GM19328 (cell line): Measurements from ENCODE around the gene C16orf90.
"Not testable (repeated sequence)": the region's sequence is repeated elsewhere in the genome, so short reads cannot be mapped to it uniquely, and the experiment has no call there.

Source experiments
- ATAC-seq: cut with Tn5 transposase; IDR thresholded peaks from one replicate; pipeline ENCODE4 v1.9.1; 2021; ENCODE audit warnings: mild to moderate bottlenecking, moderate library complexity; ENCODE audit not compliant: unreplicated experiment

The C16orf90 gene, protein sequence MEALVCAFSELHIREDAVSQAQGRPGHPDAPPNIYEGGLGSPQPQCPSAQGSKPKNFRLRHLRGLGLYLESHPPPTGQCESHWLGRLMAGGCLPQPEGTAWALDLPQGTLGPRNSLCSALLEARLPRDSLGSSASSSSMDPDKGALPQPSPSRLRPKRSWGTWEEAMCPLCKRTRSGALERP

DNA sequence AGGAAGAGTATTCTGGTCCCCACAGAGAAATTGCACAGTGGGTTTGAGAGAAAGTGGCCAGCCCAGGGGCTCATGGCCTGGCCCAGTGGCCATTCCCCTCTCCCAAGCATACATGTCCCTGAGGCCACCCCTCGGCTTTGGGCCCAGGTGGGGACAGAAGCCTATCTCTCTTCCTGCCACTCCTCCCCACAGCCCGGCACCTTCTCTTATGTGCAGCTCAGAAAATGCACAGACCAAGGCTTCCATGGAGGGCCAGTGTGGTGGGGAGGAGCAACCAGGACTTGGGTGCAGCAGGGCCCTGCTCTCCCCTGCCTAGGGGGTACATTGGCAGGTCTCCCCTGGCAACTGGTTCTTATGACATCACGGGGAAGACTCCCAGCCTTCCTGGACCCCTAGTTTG, at the start of gene C16orf90:
TSS of gene C16orf90 (minus strand) at position 314 of the 400 bp plus-strand sequence. CDS start at position 246, 68 bp downstream.
- ATAC-seq, result no peak

DNA sequence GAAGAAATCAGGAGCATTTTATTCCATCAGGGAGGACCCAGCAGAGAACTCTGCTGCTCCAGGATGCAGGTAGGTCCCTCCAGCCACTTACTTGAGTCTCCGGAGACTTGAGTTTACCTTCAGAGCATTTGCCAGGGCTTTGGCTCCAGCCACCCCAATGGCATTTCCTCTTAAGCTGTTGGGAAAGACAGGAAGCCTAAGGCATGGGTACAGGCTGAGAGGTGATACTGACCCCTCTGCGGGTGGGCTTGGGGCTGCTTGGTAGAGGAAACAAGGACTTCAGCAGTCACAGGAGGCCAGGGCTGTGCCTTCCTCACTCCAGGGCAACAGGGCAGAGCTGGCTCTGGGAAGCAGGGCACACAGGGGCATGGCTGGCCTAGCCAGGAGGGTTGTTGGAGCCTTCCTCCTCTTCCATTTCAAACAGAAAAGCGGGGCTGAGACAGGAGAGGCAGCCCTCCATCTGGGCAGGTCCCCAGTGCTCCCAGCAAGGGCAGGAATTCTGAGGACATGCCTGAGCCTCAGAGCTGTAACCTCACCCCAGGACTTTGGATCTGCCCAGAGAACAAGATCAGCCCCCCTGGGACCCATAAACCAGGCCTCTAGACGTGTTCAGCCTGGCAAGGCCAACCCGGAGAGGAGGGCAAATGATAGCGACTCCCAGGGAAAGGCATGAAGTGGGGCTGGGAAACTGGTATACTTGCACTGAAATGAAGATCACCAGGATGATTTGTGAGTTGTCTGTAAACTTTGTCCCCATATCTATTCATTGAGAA, 47.5 kb upstream of the C16orf90 start:
- no peak for ATAC-seq

DNA sequence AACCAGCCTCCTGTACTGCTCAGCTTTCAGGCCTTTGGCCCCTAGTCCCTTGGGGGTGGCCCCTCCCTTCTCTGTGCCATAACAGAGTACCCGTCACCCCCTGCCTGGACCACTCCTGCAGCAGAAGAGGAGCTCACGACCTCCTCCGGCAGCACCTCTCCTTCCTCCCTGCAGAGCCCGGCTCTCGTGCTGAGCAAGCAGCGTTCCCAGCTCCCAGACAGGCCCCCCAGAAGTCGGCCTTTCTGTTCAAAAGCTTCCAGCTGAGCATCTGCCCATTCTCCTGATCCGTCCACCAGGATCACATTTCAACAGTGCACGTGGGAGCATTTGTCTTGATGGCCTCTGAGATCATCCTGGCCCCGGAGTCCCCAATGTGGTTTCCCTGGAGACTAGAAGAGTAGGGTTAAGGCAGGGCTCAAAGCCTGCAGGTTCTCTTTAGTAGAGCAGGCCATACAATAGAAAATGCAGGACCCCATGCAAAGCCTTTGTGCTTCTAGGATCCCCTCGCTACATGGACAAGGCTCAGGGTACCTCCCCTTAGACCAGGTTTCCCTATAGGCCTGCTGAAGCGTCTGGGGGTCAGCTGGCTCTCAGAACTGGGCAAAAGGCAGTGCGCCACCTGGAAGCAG, 46.4 kb upstream of the C16orf90 start:
- no peak for ATAC-seq

DNA sequence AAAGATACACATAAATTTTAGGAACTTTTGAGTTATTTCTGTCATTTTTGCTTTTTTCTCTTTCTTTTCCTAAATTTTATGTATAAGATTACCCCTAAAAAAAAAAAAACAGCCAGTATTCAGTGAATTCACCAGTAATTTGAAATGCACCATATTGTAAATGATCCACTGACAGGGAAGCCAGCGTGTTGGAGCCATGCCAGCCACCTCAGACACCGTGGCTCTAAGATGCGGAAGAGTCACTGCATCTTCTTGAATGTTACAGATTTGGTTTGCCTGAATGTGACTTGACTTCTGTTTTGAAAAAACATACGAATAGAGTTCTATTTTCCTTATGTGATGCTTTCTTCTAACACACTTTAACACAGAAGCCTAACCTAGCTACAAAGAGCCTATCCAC, 42.9 kb upstream of the C16orf90 start:
- ATAC-seq, result no peak

DNA sequence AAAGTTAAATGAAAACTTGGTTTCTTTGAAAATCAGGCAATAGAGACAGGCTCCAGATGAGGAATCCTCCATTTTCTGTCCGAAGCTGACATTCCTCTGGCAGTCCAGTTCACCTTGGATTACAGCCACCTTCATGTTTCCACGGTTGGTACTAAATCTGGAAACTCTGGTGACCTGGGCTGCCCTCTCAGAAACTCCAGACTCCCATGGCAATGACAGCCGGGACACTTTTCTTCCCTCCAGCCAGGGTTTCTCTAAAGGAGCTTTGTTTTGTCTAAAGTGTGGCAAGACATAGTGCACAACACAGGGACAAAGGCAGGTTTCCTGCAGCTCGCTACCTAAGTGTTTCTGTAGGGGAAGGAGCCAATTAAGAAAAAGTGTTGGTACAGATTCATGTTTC, 41.6 kb upstream of the C16orf90 start:
- no peak for ATAC-seq

DNA sequence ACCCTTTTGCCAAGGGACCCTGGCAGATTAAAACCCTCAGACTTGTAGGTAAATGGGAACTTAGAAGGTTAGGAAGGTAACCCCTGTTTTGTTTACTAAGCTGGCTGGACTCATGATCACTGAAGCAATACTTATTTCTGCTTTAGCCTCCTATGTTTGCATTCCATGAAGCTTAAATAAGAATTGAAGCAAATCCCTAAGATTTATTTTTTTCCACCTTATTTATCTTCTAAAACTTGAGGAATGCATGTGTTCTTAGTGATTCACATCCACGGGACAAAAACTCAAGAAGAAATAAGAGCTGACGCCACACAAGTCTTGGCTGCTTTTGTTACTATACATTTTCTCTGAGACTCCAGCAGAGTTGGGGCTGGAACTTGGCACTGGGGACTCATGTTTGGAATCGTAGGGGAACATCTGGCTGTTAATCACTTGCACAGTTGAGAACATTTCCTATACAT, 41.0 kb upstream of the C16orf90 start:
- no peak for ATAC-seq

DNA sequence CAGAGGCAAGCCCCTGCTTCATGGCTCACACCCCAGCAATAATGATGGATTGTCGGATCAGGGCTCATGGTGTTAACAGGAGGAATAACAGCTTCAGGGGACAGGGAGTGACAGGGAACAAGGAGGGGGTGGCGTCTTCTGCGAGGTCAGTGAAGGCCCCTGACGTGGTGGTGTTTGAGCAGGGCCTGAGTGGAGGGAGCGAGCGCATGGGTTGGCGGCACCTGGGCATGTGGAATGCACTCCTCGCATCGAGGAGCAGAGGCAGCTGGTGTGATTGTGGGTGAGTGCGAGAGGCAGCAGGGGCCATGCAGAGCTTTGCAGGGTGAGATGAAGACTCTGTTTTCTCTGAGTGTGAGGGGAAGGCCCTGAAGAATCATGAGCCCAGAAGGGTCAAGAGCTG, 38.8 kb upstream of the C16orf90 start:
- ATAC-seq, result no peak

DNA sequence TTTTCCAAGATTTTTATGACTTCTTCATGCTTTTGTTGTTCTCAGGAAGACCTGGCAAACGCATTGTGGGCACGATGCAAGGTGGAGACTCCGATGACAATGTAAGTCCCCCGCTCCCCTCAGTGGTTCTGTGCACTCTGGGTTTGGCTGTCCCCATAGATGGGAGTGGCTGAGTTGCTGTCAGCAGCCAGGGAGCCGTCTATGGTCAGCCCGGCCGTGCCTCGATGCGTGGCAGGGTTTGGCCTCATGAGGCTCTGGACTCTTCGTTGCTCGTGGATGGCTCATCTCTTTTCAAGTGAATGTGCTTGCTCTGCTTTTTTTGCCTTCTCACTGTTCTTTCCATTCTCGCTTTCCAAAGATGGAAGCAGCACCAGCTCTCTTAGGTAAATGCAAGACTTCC, 37.5 kb upstream of the C16orf90 start:
- no peak for ATAC-seq

DNA sequence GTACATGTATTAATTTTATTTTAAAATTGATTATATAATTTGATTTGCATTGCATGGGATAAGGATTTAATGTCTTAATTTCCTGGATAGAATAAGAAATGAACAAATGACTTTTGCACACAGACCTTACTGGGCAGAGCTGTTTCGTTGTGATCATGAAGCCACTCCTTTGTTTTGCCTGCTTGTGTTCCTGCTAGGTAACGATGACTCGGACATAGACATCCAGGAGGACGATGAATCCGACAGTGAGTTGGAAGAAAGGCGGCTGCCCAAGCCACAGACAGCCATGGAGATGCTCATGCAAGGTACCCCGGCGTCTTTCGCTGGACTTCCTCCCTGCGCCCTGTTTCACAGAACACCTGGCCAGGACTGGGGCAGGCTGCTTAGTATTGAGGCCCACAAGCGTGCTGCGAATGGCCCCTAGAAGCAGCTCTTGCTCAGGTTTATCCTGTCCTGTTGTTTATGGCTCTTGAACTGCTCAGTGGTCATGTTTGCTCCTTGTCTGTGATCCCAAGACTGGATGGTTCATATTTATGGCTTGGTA, 35.2 kb upstream of the C16orf90 start:
- no peak for ATAC-seq

DNA sequence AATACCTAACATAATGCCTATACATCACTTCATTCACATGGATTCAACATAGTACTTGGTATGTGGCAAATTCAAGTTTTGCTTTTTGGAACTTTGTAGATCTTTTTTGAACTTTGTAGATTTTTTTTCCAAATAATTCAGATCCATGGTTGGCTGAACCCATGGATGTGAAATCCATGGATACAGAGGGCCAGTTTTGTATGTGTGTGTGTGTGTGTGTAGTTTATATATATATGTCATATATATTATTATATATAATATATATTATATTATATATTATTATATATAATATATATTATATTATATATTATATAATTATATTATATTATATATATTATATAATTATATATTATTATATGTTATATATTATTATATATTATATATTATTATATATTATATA, 33.9 kb upstream of the C16orf90 start:
- ATAC-seq, result no peak

DNA sequence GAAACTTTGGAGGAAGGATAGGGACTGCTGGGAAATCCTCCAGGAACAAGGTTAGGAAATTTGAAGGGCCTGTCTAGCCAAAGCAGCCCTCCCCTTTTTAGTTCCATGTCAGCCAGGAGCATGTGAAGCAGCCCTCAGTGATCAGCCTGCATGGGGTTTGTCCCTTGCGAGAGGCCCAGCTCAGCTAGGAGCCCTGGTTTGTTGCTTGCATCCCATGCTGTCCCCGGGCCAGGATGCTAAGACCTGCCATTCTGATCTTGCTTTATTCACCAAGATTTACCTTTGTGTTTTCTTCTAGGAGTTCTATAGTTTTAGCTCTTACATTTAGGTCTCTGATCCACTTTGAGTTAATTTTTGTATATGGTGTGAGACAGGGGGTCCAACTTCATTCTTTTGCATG, 33.1 kb upstream of the C16orf90 start:
- ATAC-seq, result no peak

DNA sequence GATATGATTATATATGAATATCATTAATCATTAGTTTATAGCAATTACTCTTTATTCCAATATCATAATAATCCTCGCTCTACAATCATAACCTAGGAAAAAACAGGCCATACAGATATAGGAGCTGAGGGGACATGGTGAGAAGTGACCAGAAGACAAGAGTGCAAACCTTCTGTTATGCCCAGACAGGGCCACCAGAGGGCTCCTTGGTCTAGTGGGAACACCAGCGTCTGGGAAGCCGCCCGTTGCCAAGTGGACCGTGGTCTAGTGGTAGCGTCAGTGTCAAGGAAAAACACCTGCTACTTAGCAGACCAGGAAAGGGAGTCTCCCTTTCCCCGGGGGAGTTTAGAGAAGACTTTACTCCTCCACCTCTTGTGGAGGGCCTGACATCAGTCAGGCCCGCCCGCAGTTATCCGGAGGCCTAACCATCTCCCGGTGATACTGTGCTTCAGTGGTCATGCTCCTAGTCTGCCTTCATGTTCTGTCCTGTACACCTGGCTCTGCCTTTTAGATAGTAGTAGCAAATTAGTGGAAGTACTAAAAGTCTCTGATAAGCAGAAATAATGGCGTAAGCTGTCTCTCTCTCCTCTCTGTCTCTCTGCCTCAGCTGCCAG, 32.0 kb upstream of the C16orf90 start:
- not testable (repeated sequence) for ATAC-seq

DNA sequence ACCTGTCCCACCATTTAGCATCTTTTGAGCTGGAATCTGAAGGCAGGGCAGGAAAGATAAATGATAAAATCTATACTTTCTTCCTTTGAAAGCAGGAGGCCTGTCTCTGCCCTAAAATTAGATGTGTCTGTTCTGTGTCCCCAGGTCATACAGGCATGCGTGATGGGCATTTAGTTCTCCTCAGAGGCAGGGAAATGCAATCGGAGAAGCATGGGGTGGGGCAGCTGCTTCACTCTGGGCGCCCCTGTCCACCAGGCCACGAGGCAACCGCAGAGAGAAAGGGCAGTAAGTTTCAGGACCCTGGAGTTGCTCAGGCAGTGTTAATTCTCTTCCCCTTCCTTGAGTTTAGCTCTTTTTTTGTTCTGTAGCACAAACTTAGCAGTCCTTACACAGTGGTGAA, 30.7 kb upstream of the C16orf90 start:
- no peak for ATAC-seq

DNA sequence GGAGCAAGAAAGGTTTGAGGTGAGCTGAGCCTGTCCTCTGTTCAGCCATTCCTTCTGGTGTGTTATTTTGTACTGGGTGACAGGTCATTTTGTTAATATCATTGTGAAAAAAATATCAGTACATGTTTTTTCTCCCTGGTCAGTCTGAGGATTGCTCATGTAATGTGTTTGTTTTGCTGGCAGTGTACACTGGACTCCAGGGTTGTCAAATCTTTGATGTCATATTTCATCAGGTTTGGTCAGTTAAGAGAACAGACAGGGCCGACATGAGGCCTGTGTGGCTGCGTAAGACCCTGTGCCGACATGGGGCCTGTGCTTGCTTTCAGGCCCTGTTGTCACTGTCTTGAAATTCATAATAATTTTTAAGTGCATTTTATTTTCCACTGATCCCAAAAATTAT, 28.0 kb upstream of the C16orf90 start:
- ATAC-seq, result no peak

DNA sequence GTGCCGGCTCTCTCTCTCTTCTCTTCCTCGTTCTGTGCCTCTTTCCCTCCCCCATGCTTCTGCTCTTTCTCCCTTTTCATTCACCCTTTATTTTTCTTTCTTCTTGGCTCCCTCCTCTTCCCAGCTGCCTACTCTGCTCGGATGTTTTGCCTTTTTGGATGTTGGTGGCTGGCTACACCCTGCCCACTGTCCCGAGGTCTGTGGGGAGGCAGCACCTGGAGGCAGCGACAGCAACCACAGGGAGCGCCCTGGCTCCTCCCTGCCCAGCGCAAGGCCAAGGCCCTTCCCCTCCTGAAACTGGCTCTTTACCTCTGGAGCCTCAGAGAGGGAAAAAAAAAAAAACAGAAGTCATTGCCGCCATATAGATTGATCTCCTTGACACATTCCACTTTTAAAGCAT, 25.6 kb upstream of the C16orf90 start:
- ATAC-seq, result no peak

DNA sequence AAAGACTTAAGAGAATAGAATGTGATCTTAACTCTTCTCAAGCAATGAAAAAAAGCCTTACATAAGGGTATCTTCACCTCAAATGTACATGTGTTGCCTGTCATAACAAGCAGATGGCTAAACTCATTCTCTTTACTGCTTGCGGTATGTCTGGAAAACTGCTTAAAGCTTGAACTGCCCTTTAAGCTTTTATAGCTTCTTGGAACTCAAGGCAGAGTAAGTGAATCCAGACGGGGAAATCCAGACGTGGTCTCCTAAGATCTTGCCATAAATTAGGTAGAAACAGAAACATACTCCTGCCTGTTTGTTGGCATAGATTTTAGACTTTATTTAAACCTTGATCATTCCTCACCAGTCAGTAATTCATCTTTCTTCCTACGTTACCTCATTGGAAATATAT, 25.1 kb upstream of the C16orf90 start:
- ATAC-seq, result no peak

DNA sequence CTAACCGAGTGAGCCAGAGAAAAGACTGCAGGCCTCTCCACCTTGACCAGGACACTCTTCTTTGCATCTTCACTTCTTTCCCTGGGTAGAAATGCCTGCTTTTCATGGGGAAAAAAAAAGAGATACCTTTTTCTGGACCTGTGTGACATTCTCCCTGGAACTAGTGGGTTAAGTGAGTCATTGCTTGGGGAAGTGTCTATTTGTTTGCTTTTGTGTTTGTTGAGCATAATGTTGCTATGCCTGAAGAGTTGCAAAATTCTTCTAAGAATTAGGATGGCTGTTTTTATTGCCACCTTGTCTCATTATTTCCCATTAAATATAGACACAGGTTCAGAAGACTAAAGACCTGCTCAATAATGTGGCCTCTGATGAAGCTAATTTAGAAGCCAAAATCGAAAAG, 24.3 kb upstream of the C16orf90 start:
- no peak for ATAC-seq

DNA sequence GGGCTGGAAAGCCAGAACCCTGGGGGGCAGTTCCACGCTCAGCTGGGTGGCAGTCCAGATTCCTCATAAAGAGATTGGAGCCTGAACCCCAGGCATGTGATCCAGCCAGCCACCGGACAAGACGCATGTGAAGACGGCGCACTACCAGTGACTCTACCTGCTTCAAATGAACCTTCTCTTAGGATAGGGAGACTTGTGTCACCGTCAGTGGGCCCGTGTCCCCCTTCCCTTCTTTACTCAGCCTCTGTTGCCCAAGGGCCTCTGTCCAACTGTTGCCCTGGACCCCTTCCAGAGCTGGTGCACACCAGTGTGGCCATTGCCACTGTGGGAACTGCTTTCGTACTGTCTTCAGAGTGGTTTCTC, 23.7 kb upstream of the C16orf90 start:
- no peak for ATAC-seq

DNA sequence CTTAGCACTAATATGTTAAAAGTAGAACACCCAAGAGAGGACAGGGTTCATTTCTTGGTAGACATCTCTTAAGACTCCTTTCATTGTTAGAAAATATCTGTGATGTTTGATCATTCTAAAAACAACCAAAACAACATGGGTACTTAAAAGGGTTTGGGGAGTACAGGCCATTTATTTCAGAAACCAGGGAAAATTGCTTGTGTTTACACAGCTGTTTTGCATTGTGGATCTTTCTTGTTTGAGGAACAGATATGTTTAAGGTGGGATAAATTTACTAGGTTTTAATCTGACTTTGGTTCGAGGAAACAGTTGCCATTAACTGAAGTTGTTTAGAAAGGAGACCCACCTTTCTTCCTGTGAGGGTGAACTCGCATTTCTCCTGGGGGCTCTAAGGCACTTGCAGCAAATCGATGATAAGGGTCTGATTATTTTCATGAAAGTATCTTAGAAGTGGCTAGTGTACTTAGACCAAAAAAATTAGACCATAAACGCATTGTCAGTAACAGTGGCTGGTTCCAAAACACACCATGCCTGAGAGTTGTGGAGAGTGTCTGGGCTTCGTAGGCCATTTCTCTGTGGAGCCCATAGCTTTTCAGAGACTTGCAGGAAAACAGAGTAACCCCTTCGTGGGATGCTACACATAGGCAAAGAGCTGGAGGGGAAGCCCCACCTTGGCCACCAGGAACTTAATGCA, 23.1 kb upstream of the C16orf90 start:
- no peak for ATAC-seq

DNA sequence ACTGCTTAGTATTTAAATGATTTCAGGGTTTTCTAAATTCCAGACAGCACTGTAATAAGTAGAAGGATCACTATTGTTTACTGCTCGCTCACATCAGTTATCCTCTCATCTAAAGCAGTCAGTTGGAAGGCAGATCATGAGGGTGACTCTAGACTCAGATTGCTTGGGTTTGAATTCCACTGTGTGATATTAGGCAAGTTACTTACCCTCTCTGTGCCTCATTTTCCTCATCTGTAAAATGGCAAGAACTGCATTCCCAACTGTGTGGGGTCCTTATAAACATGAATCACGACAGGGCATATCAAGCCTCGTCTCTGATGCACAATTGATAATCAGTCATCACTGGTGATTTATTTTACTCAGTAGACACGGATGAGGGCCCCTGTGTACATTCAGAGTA, 20.6 kb upstream of the C16orf90 start:
- no peak for ATAC-seq

DNA sequence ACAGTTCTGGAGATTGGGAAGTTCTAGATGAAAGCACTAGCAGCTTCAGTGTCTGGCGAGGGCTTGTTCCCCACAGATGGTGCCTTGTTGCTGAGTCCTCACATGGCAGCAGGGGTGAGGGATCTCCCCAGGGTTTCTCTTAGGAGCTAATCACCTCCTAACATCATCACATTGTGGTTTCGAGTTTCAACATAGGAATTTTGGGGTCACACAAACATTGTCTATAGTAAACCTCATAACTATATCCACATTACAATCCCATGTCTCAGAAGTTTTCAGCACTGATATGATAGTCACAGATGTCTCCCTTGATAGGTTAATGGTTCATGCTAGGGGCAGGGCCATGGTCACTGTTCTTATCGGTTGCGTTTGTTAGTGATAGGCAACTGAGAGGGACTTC, 19.3 kb upstream of the C16orf90 start:
- no peak for ATAC-seq
